ENCODE results near the gene CPA1.

Gene CPA1

GRCh38 chr7:130430841-130431666 lies 50.8 kb downstream of the CPA1 start:
- peak; percentile 88 for DNase-seq

- no peak for DNase-seq
These were observed 52.6 kb downstream of the CPA1 start for GRCh38 chr7:130432886-130433285.

- DNase-seq = no peak
These were observed 53.0 kb downstream of the CPA1 start for GRCh38 chr7:130433301-130433700.

GRCh38 chr7:130435311-130435854 lies 55.1 kb downstream of the CPA1 start:
- DNase-seq = no peak

GRCh38 chr7:130436253-130436652 lies 56.0 kb downstream of the CPA1 start:
- no peak for DNase-seq
